Trophoblast cell (in vitro differentiated cells and primary cell): ENCODE data around the gene CSMD2.

ENCODE experiments used
- DNase-seq, 2 donors: peaks; one replicate each; pipeline ENCODE4 v3.0.0-alpha.2; 2016
- H2AFZ ChIP-seq: 2 replicates; pipeline ENCODE4 v1.6.1; 2013; ENCODE audit warnings: low read length, moderate library complexity, mild to moderate bottlenecking; ENCODE audit not compliant: insufficient read depth, poor library complexity
- H2AK5ac ChIP-seq: 2 replicates; pipeline ENCODE4 v1.6.1; 2013; ENCODE audit warnings: mild to moderate bottlenecking, low read length
- H2BK120ac ChIP-seq: 2 replicates; pipeline ENCODE4 v1.6.1; 2013; ENCODE audit warnings: low read length, mild to moderate bottlenecking, moderate library complexity; ENCODE audit not compliant: insufficient read depth, poor library complexity
- H2BK12ac ChIP-seq: 2 replicates; pipeline ENCODE4 v1.6.1; 2013; ENCODE audit warnings: mild to moderate bottlenecking, low read length, moderate library complexity
- H2BK5ac ChIP-seq: 2 replicates; pipeline ENCODE4 v1.6.1; 2013; ENCODE audit warnings: low read length, low read depth, moderate library complexity, mild to moderate bottlenecking; ENCODE audit not compliant: poor library complexity
- H3K14ac ChIP-seq: 2 replicates; pipeline ENCODE4 v1.6.1; 2013; ENCODE audit warnings: mild to moderate bottlenecking, low read length
- H3K18ac ChIP-seq: 2 replicates; pipeline ENCODE4 v1.6.1; 2013; ENCODE audit warnings: mild to moderate bottlenecking, low read length
- H3K23ac ChIP-seq: 2 replicates; pipeline ENCODE4 v1.6.1; 2013; ENCODE audit warnings: low read length
- H3K27ac ChIP-seq: 2 replicates; pipeline ENCODE4 v1.5.1; 2013; ENCODE audit warnings: low read depth, mild to moderate bottlenecking, inconsistent platforms, low read length, moderate library complexity
- H3K27me3 ChIP-seq: 2 replicates; pipeline ENCODE4 v1.6.1; 2013; ENCODE audit warnings: inconsistent platforms, mild to moderate bottlenecking, low read length, moderate library complexity; ENCODE audit not compliant: insufficient read depth
- H3K36me3 ChIP-seq, 2 experiments: 1 replicate in 1 of 2; 2 replicates in 1 of 2; pipeline ENCODE4 v1.6.1; 2013; ENCODE audit warnings: low read length in 2 of 2, mild to moderate bottlenecking in 2 of 2, moderate library complexity in 1 of 2; ENCODE audit not compliant: insufficient read depth in 2 of 2, control insufficient read depth in 1 of 2
- H3K4ac ChIP-seq: 2 replicates; pipeline ENCODE4 v1.6.1; 2013; ENCODE audit warnings: low read depth, mild to moderate bottlenecking, low read length, moderate library complexity
- H3K4me1 ChIP-seq, 2 experiments: 1 replicate in 1 of 2; 2 replicates in 1 of 2; pipeline ENCODE4 v1.6.1; 2013; ENCODE audit warnings: low read length in 2 of 2, mild to moderate bottlenecking in 2 of 2, moderate library complexity in 1 of 2; ENCODE audit not compliant: insufficient read depth in 2 of 2, control insufficient read depth in 1 of 2
- H3K4me2 ChIP-seq: 2 replicates; pipeline ENCODE4 v1.6.1; 2013; ENCODE audit warnings: inconsistent platforms, mild to moderate bottlenecking, low read length, moderate library complexity
- H3K4me3 ChIP-seq: 2 replicates; pipeline ENCODE4 v1.5.1; 2013; ENCODE audit warnings: mild to moderate bottlenecking, low read depth, low read length, inconsistent platforms
- H3K79me1 ChIP-seq: one replicate; pipeline ENCODE4 v1.6.1; 2013; ENCODE audit warnings: low read length
- H3K79me2 ChIP-seq: 2 replicates; pipeline ENCODE4 v1.6.1; 2013; ENCODE audit warnings: low read length, mild to moderate bottlenecking; ENCODE audit not compliant: control insufficient read depth, insufficient read depth, poor library complexity
- H3K9ac ChIP-seq: 2 replicates; pipeline ENCODE4 v1.6.1; 2013; ENCODE audit warnings: mild to moderate bottlenecking, low read length
- H3K9me3 ChIP-seq: 2 replicates; pipeline ENCODE4 v1.6.1; 2013; ENCODE audit warnings: low read depth, mild to moderate bottlenecking, control low read depth, inconsistent platforms, low read length; ENCODE audit not compliant: insufficient read depth
- H4K12ac ChIP-seq: 2 replicates; pipeline ENCODE4 v1.6.1; 2013; ENCODE audit warnings: low read depth, mild to moderate bottlenecking, low read length, moderate library complexity
- H4K8ac ChIP-seq: 2 replicates; pipeline ENCODE4 v1.6.1; 2013; ENCODE audit warnings: low read depth, mild to moderate bottlenecking, low read length, moderate library complexity
- H4K91ac ChIP-seq: one replicate; pipeline ENCODE4 v1.6.1; 2013; ENCODE audit warnings: low read depth, mild to moderate bottlenecking, low read length, moderate library complexity
- WGBS: extraction: QIAGEN DNeasy Blood & Tissue Kit; methylation state at CpG from one replicate; pipeline ENCODE4 v1.1.7; 2013; ENCODE audit warnings: missing lambda C conversion rate; ENCODE audit not compliant: insufficient read length, insufficient coverage; ENCODE audit errors: extremely low coverage; 5-methylcytosine and 5-hydroxymethylcytosine counted together

Gene CSMD2

GRCh38 chr1:34155860-34156259 is 9.2 kb downstream of the CSMD2 start:
- Histone ChIP-seq H3K36me3 (no peaks in the 10 kb centered on the region), H3K9ac (no peak overlapping the region), H4K12ac (no peak overlapping the region), H3K23ac (no peak overlapping the region), H2BK12ac (no peak overlapping the region), H3K27ac (no peak overlapping the region), H3K79me1 (no peaks in the 10 kb centered on the region), H3K79me2 (no peaks in the 10 kb centered on the region), H3K4me3 (no peak overlapping the region), H3K18ac (no peak overlapping the region), H2BK120ac (no peak overlapping the region), H2AFZ (no peak overlapping the region), H3K4me1 (no peaks in the 10 kb centered on the region), H3K4me2 (no peak overlapping the region), H3K27me3 (no peaks in the 10 kb centered on the region), H2AK5ac (no peak overlapping the region), H3K4ac (no peak overlapping the region), H4K8ac (no peak overlapping the region), H3K14ac (no peak overlapping the region), H4K91ac (no peak overlapping the region), H2BK5ac (no peak overlapping the region), H3K9me3 (no peaks in the 10 kb centered on the region)
- DNase-seq, result peak in 1 of 2 donors; percentile 9
- no CpG with 5 or more reads among the region's 2 CpGs for WGBS

DNA sequence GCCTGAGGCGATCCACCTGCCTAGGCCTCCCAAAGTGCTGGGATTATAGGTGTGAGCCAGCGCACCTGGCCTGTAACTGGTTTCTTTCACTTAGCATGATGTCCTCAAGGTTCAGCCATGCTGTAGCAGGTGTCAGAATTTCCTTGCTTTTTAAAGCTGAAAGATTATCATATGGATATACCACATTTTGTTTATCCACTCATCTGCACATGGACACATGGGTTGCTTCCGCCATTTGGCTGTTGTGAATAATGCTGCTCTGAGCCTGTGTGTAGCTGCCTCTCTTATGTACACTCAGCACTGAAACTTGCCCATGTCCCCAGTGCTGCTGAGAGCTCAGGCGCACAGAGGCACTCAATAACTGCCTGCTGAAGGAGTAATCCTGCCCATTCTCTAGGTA is 11.8 kb downstream of the CSMD2 start:
- no peak overlapping the region for H4K91ac ChIP-seq
- H3K18ac ChIP-seq, result no peak overlapping the region
- no peak overlapping the region for H4K12ac ChIP-seq
- no peaks in the 10 kb centered on the region for H3K36me3 ChIP-seq
- no peak overlapping the region for H2AK5ac ChIP-seq
- H2BK120ac ChIP-seq, result no peak overlapping the region
- H2BK5ac ChIP-seq, result no peak overlapping the region
- no peak overlapping the region for H3K4ac ChIP-seq
- H3K14ac ChIP-seq, result no peak overlapping the region
- no peak overlapping the region for H3K4me2 ChIP-seq
- H3K23ac ChIP-seq, result no peak overlapping the region
- H2BK12ac ChIP-seq, result no peak overlapping the region
- no peaks in the 10 kb centered on the region for H3K79me2 ChIP-seq
- H3K79me1 ChIP-seq, result no peaks in the 10 kb centered on the region
- H3K4me1 ChIP-seq, result no peaks in the 10 kb centered on the region
- H3K27me3 ChIP-seq, result no peaks in the 10 kb centered on the region
- H3K9ac ChIP-seq, result no peak overlapping the region
- no peak overlapping the region for H2AFZ ChIP-seq
- no peak for DNase-seq
- no peak overlapping the region for H3K27ac ChIP-seq
- no CpG with 5 or more reads among the region's 4 CpGs for WGBS
- no peak overlapping the region for H3K4me3 ChIP-seq
- no peaks in the 10 kb centered on the region for H3K9me3 ChIP-seq
- H4K8ac ChIP-seq, result no peak overlapping the region

- no peak overlapping the region for H3K4me3 ChIP-seq
- no CpG with 5 or more reads among the region's 3 CpGs for WGBS
- H3K4ac ChIP-seq, result no peak overlapping the region
- no peaks in the 10 kb centered on the region for H3K4me1 ChIP-seq
- no peak overlapping the region for H3K14ac ChIP-seq
- no peak overlapping the region for H4K12ac ChIP-seq
- H3K36me3 ChIP-seq, result no peaks in the 10 kb centered on the region
- H4K91ac ChIP-seq, result no peak overlapping the region
- no peak overlapping the region for H2BK120ac ChIP-seq
- H4K8ac ChIP-seq, result no peak overlapping the region
- H3K23ac ChIP-seq, result no peak overlapping the region
- no peak overlapping the region for H2AK5ac ChIP-seq
- no peak overlapping the region for H2BK5ac ChIP-seq
- no peaks in the 10 kb centered on the region for H3K27me3 ChIP-seq
- no peak overlapping the region for H3K18ac ChIP-seq
- H3K79me1 ChIP-seq, result no peaks in the 10 kb centered on the region
- DNase-seq, result no peak
- no peaks in the 10 kb centered on the region for H3K9me3 ChIP-seq
- no peak overlapping the region for H2BK12ac ChIP-seq
- no peaks in the 10 kb centered on the region for H3K79me2 ChIP-seq
- no peak overlapping the region for H3K4me2 ChIP-seq
- no peak overlapping the region for H3K9ac ChIP-seq
- no peak overlapping the region for H3K27ac ChIP-seq
- H2AFZ ChIP-seq, result no peak overlapping the region
These were observed 15.5 kb downstream of the CSMD2 start for GRCh38 chr1:34149501-34149900.

GRCh38 chr1:34147301-34147700 is 17.7 kb downstream of the CSMD2 start:
- no peak overlapping the region for H2AFZ ChIP-seq
- H3K79me1 ChIP-seq, result no peaks in the 10 kb centered on the region
- no peaks in the 10 kb centered on the region for H3K4me1 ChIP-seq
- no peak for DNase-seq
- no peak overlapping the region for H2BK12ac ChIP-seq
- no peak overlapping the region for H2AK5ac ChIP-seq
- no peak overlapping the region for H4K91ac ChIP-seq
- no peak overlapping the region for H4K8ac ChIP-seq
- no peak overlapping the region for H3K18ac ChIP-seq
- no peaks in the 10 kb centered on the region for H3K79me2 ChIP-seq
- no peak overlapping the region for H3K23ac ChIP-seq
- no peaks in the 10 kb centered on the region for H3K27me3 ChIP-seq
- H2BK120ac ChIP-seq, result no peak overlapping the region
- H3K9ac ChIP-seq, result no peak overlapping the region
- no peak overlapping the region for H3K27ac ChIP-seq
- H3K4me3 ChIP-seq, result no peak overlapping the region
- no peak overlapping the region for H4K12ac ChIP-seq
- no CpG with 5 or more reads among the region's 4 CpGs for WGBS
- H3K4me2 ChIP-seq, result no peak overlapping the region
- no peak overlapping the region for H2BK5ac ChIP-seq
- no peaks in the 10 kb centered on the region for H3K36me3 ChIP-seq
- H3K9me3 ChIP-seq, result no peaks in the 10 kb centered on the region
- no peak overlapping the region for H3K4ac ChIP-seq
- H3K14ac ChIP-seq, result no peak overlapping the region
